Adrenal gland (tissue), 5 donors: Measurements from ENCODE around the gene DGKG.

Experiments used
- POLR2A ChIP-seq, 2 donors: fragments of 450-650 bp; IDR thresholded peaks; one replicate each; pipeline ENCODE4 v1.6.1; 2017; ENCODE audit warnings: antibody characterized with exemption in 2 of 2, mild to moderate bottlenecking in 2 of 2, moderate library complexity in 1 of 2
- TF ChIP-seq, protein P1 (sequence below), 6 experiments: fragments of 450-650 bp in 4 of 6; fragments of 200-600 bp in 2 of 6; sonication (generic) in 1 of 6; IDR thresholded peaks; 1 replicate in 5 of 6; 2 replicates in 1 of 6; pipeline versions ENCODE4 v1.5.1 to v1.8.0; 2016 to 2021; ENCODE audit warnings: antibody characterized with exemption in 6 of 6, mild to moderate bottlenecking in 2 of 6, moderate library complexity in 1 of 6
- donor health status: DM: no; HTN: no; CAD: no.

DNA sequence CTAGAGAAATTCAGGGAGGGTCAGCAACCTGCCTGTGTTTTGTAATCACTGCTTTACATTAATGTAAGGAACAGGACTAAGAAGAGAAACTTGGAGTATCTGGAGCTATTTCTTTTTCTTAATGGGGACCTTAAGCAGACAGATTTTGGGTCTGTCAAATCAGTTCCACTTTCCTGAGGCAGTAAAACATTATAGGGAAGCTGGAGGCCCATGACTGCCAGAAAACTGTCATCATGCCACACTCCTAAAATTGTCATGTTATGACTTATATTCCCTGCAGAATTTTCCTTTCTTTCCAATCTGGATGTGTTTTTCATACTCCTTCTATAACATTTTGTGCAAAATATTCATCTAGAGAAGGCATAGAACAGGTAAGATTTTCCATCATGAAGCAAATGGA lies 28.8 kb downstream of the DGKG start:
- TF ChIP-seq, protein P1, sequence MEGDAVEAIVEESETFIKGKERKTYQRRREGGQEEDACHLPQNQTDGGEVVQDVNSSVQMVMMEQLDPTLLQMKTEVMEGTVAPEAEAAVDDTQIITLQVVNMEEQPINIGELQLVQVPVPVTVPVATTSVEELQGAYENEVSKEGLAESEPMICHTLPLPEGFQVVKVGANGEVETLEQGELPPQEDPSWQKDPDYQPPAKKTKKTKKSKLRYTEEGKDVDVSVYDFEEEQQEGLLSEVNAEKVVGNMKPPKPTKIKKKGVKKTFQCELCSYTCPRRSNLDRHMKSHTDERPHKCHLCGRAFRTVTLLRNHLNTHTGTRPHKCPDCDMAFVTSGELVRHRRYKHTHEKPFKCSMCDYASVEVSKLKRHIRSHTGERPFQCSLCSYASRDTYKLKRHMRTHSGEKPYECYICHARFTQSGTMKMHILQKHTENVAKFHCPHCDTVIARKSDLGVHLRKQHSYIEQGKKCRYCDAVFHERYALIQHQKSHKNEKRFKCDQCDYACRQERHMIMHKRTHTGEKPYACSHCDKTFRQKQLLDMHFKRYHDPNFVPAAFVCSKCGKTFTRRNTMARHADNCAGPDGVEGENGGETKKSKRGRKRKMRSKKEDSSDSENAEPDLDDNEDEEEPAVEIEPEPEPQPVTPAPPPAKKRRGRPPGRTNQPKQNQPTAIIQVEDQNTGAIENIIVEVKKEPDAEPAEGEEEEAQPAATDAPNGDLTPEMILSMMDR (IDR thresholded peaks at IDR 0.05): no peak
- TF ChIP-seq POLR2A (IDR thresholded peaks at IDR 0.05): no peak
